DMS114 treated with DMSO at 0.1 percent for 48 hours (cell line): Measurements from ENCODE around the gene TPCN2.

Source experiments
- DNase-seq: peaks from one replicate; lab custom pipeline; 2025; ENCODE audit not compliant: unreplicated experiment; lab: John Stamatoyannopoulos, UW

The TPCN2 gene

GRCh38 chr11:69183613-69184012 is 134.9 kb downstream of the TPCN2 start:
- DNase-seq = no peak
